Skeletal muscle satellite cell (primary cell): Measurements from ENCODE around the gene HIC1. TPM values are rescaled to one million over a fixed set of nuclear protein-coding genes. Genes with fewer than 3 reads are reported as not detected.

ENCODE experiments used
- H3K27me3 ChIP-seq: 2 replicates; pipeline ENCODE4 v1.7.0; 2013; ENCODE audit warnings: low read length; ENCODE audit not compliant: control insufficient read depth, insufficient read depth
- H3K36me3 ChIP-seq: 2 replicates; pipeline ENCODE4 v1.7.0; 2013; ENCODE audit warnings: mild to moderate bottlenecking, control low read depth, low read length; ENCODE audit not compliant: insufficient read depth
- H3K4me1 ChIP-seq: 2 replicates; pipeline ENCODE4 v1.7.0; 2013; ENCODE audit warnings: low read length; ENCODE audit not compliant: control insufficient read depth, insufficient read depth
- H3K4me2 ChIP-seq: 2 replicates; pipeline ENCODE4 v1.7.0; 2013; ENCODE audit warnings: mild to moderate bottlenecking, low read length
- H3K4me3 ChIP-seq: 2 replicates; pipeline ENCODE4 v1.7.0; 2013; ENCODE audit warnings: low read length
- H3K9ac ChIP-seq: 2 replicates; pipeline ENCODE4 v1.7.0; 2013; ENCODE audit warnings: mild to moderate bottlenecking, low read depth, low read length, moderate library complexity
- H3K9me3 ChIP-seq: replicated peaks from 2 replicates; pipeline ENCODE4 v1.7.0; 2013; ENCODE audit warnings: mild to moderate bottlenecking, control low read depth, low read length
- small RNA-seq: library from RNA; depleted of rRNA; stranded (forward); fragments of <200 nt; gene quantifications from one replicate; pipeline ENCODE3, GENCODE V24; 2012

HIC1 gene

DNA sequence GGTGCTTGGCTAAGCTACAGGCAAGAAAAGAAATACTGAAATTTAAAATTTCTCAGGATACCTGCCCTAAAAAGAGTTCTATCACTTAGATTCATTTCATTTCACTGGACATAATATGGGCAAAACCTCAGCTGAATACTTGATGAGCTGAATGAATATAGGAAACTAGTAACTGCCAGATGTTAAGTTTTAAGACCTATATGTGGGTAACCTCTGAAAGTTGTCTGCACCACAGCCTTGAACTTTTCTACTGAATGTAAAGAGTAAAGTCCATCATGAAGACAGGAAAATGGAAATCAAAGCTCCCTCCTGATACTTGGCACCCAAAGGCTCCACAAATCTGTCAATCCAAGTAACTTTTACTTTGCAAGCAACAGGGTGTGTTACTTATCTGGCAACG is 50.8 kb downstream of the HIC1 start:
- Histone ChIP-seq H3K27me3 (no peaks in the 10 kb centered on the region), H3K9me3 (no peaks in the 10 kb centered on the region), H3K4me1 (peaks cover 3% of the 10 kb centered on the region), H3K4me3 (no peak overlapping the region), H3K9ac (no peak overlapping the region), H3K36me3 (no peaks in the 10 kb centered on the region), H3K4me2 (no peak overlapping the region)

DNA sequence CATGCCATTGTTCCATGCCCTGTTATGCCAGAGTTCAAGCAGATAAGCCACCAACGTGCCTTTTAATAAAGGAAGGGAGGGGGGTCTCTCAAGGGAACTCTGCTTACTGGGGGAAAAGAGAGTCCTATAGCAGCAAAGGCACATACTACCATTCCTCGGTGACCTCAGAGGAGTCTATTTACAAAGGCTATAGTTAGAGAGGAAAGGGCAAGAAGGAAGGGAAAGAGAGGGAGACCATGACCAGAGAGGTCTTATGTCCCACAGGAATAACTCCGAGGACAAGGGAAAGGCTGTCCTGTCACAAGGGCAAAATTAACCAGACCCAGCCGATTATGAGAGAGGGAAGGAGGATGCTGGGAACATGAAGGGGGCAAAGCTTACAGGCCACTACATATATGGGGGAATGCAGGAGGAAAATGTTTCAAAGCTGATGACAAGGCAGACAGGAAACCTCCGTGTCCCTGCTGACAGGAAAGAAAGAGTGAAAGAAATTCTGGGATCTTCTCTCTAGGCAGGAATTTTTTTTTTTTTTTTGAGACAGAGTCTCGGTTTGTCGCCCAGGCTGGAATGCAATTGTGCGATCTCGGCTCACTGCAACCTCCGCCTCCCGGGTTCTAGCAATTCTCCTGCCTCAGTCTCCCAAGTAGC is 51.5 kb downstream of the HIC1 start:
- Histone ChIP-seq H3K4me3 (no peak overlapping the region), H3K9ac (no peak overlapping the region), H3K27me3 (no peaks in the 10 kb centered on the region), H3K9me3 (no peaks in the 10 kb centered on the region), H3K36me3 (no peaks in the 10 kb centered on the region), H3K4me2 (no peak overlapping the region), H3K4me1 (peaks cover 3% of the 10 kb centered on the region)

DNA sequence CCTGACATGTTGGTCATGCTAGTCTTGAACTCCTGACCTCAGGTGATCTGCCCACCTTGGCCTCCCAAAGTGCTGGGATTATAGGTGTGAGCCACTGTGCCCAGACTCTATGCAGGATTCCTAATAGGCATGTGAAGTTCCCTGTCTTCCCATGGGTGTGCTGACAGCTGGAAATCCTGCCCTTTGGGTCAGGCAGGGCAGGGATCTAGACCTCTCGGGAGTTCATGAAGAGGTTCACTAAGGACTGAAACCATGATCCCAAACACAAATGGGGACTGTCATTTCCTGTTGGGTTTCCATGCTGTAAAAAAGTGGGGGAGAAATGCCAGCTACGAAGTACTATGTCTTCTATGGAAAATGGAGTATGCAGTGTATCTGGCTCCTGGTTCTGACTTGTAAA is 52.1 kb downstream of the HIC1 start:
- no peak overlapping the region for H3K9ac ChIP-seq
- H3K4me2 ChIP-seq = no peak overlapping the region
- no peaks in the 10 kb centered on the region for H3K27me3 ChIP-seq
- no peaks in the 10 kb centered on the region for H3K9me3 ChIP-seq
- H3K36me3 ChIP-seq = no peaks in the 10 kb centered on the region
- H3K4me3 ChIP-seq = no peak overlapping the region
- H3K4me1 ChIP-seq = peaks cover 3% of the 10 kb centered on the region

DNA sequence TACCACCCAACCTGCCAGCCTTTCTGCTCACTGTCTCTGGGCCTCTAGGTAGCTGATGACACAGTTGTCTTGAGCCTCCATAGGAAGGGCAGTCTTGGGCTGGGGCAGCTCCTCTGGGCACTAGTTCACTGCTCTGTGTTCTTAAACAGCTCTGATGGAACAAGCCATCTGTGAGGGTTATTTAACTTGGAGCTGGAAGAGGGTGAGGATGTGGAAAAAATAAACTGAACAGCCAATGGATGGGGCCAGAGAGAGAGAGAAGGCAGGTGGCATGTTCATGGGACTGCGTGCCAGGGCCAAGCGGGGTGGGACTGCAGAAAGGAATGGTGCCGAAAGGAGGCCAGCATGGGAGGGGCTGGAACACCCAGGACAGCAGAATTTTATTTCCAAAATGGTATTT is 52.6 kb downstream of the HIC1 start:
- Histone ChIP-seq H3K4me1 (peaks cover 3% of the 10 kb centered on the region), H3K9me3 (no peaks in the 10 kb centered on the region), H3K4me3 (no peak overlapping the region), H3K9ac (no peak overlapping the region), H3K27me3 (no peaks in the 10 kb centered on the region), H3K4me2 (no peak overlapping the region), H3K36me3 (no peaks in the 10 kb centered on the region)

DNA sequence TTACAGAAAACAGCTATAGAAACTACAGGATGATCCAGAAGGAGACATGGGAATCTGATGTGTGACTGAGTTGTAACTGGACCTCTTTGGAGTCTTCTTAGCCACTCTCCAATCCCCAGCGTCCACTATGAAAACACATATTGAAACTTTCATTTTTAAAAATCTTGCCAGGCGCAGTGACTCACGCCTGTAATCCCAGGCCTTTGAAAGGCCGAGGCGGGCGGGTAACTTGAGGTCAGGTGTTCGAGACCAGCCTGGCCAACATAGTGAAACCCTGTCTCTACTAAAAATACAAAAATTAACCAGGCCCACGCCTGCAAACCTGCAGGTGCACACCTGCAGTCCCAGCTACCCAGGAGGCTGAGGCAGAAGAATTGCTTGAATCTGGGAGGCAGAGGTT is 53.3 kb downstream of the HIC1 start:
- Histone ChIP-seq H3K27me3 (no peaks in the 10 kb centered on the region), H3K36me3 (no peaks in the 10 kb centered on the region), H3K4me3 (no peak overlapping the region), H3K4me1 (peaks cover 1% of the 10 kb centered on the region), H3K4me2 (no peak overlapping the region), H3K9me3 (no peaks in the 10 kb centered on the region), H3K9ac (no peak overlapping the region)

DNA sequence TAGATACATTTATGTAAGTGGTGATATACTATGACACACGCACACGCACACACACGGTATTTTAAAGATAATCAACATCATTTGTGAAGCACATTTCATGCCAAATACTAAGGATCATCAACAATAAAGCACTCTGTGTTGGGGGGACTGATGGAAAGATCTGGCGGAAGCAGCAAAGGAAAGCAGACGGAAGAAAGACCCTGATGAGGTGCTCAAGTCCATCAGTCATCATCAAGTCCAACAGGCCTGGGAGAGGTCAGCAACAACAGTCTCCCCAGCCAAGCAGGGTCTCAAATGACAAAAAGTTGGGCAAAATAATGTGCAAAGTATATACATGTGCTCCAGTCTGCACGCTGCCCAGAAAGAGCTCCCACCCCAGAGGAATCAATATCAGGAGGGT is 55.5 kb downstream of the HIC1 start:
- Histone ChIP-seq H3K36me3 (no peaks in the 10 kb centered on the region), H3K4me1 (no peaks in the 10 kb centered on the region), H3K9ac (no peak overlapping the region), H3K27me3 (no peaks in the 10 kb centered on the region), H3K4me2 (no peak overlapping the region), H3K4me3 (no peak overlapping the region), H3K9me3 (no peaks in the 10 kb centered on the region)

DNA sequence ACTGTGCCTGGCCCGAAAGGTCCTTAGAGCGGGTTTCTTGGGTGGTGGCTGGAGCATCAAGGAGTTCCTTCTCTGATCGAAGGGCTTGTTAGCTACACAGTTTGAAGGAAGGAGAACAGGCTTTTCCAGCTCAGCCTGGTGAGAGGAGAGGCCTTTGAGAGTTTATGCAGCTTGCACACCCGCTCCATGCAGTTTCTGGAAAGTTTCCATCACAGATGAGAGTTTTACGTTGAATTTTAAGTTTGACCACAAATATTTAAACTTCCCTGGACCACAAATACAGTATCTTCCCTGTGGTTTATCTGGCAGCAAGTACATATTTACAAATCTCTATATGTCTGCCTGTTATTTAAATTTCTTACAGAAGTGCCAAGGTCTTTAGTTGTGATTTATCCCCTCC is 56.8 kb downstream of the HIC1 start:
- Histone ChIP-seq H3K4me2 (no peak overlapping the region), H3K9me3 (no peaks in the 10 kb centered on the region), H3K27me3 (no peaks in the 10 kb centered on the region), H3K9ac (no peak overlapping the region), H3K36me3 (no peaks in the 10 kb centered on the region), H3K4me3 (no peak overlapping the region), H3K4me1 (no peaks in the 10 kb centered on the region)

Small RNAs within 50 kb of the gene (small RNA-seq; reads per million reads assigned to genes)
- gene AC090617.6 (not detected), gene AC090617.9 (not detected), gene MIR132 (6.1 reads per million, percentile 87 among the genes with 10 or more reads in this experiment), gene MIR212 (3.1 reads per million, percentile 77 among the genes with 10 or more reads in this experiment), gene OVCA2 (not detected)
